Neural progenitor cell (in vitro differentiated cells): ENCODE measurements around the gene JAZF1. TPM values are rescaled to one million over a fixed set of nuclear protein-coding genes. Genes with fewer than 3 reads are reported as not detected.

Experiments used
- DNase-seq: peaks from one replicate; pipeline ENCODE4 v3.0.0-alpha.2; 2016; ENCODE audit warnings: low spot score
- H2AFZ ChIP-seq: fragments of 200-600 bp; sonication (generic); replicated peaks from 2 replicates; pipeline ENCODE4 v1.6.1; 2016; ENCODE audit warnings: antibody characterized with exemption
- H3F3A ChIP-seq: fragments of 200-600 bp; sonication (generic); 2 replicates; pipeline ENCODE4 v1.6.1; 2016; ENCODE audit warnings: antibody characterized with exemption, low read depth
- H3K27ac ChIP-seq: fragments of 200-600 bp; sonication (generic); 2 replicates; pipeline ENCODE4 v1.5.1; 2016; ENCODE audit warnings: mild to moderate bottlenecking
- H3K27me3 ChIP-seq: fragments of 200-600 bp; sonication (generic); 2 replicates; pipeline ENCODE4 v1.6.1; 2016; ENCODE audit warnings: mild to moderate bottlenecking, moderate library complexity
- H3K36me3 ChIP-seq: fragments of 200-600 bp; sonication (generic); 2 replicates; pipeline ENCODE4 v1.5.1; 2016
- H3K4me1 ChIP-seq: fragments of 200-600 bp; sonication (generic); 2 replicates; pipeline ENCODE4 v1.6.1; 2016; ENCODE audit warnings: mixed run types
- H3K4me2 ChIP-seq: fragments of 200-600 bp; sonication (generic); 2 replicates; pipeline ENCODE4 v1.6.1; 2016
- H3K4me3 ChIP-seq: fragments of 200-600 bp; sonication (generic); 2 replicates; pipeline ENCODE4 v1.5.1; 2016
- H3K79me2 ChIP-seq: fragments of 200-600 bp; sonication (generic); 2 replicates; pipeline ENCODE4 v1.6.1; 2016; ENCODE audit warnings: low read depth
- H3K9ac ChIP-seq: fragments of 200-600 bp; sonication (generic); 2 replicates; pipeline ENCODE4 v1.6.1; 2016
- H3K9me3 ChIP-seq: fragments of 200-600 bp; sonication (generic); 2 replicates; pipeline ENCODE4 v1.5.1; 2016; ENCODE audit warnings: low read depth
- H4K20me1 ChIP-seq: fragments of 200-600 bp; sonication (generic); 2 replicates; pipeline ENCODE4 v1.6.1; 2016; ENCODE audit warnings: low read depth
- H3K27ac Mint-ChIP-seq: 3 replicates; pipeline ENCODE4 v1.8.0; 2021; ENCODE audit warnings: mixed read lengths
- H3K27me3 Mint-ChIP-seq: 2 replicates; pipeline ENCODE4 v1.8.0; 2022; ENCODE audit warnings: low read depth, mild to moderate bottlenecking, inconsistent platforms, moderate library complexity, mixed read lengths; ENCODE audit not compliant: insufficient read depth
- H3K36me3 Mint-ChIP-seq: 3 replicates; pipeline ENCODE4 v1.8.0; 2021; ENCODE audit warnings: mixed read lengths
- H3K4me1 Mint-ChIP-seq: 3 replicates; pipeline ENCODE4 v1.8.0; 2021; ENCODE audit warnings: mixed read lengths
- H3K4me3 Mint-ChIP-seq: 3 replicates; pipeline ENCODE4 v1.8.0; 2021; ENCODE audit warnings: mild to moderate bottlenecking, moderate library complexity, mixed read lengths
- H3K9me3 Mint-ChIP-seq: 3 replicates; pipeline ENCODE4 v1.8.0; 2020; ENCODE audit warnings: mixed read lengths
- CTCF ChIP-seq: fragments of 200-600 bp; sonication (generic); IDR thresholded peaks from 2 replicates; pipeline ENCODE4 v1.5.1; 2017; ENCODE audit warnings: antibody characterized with exemption, mild to moderate bottlenecking
- EZH2 ChIP-seq: fragments of 200-600 bp; sonication (generic); IDR thresholded peaks from 2 replicates; pipeline ENCODE4 v1.6.1; 2017; ENCODE audit warnings: antibody characterized with exemption, mild to moderate bottlenecking, moderate library complexity
- EZH2phosphoT487 ChIP-seq: fragments of 200-600 bp; sonication (generic); IDR thresholded peaks from 2 replicates; pipeline ENCODE4 v1.6.1; 2017; ENCODE audit warnings: antibody characterized with exemption
- total RNA-seq: library from RNA; depleted of rRNA; stranded (reverse); fragments of >200 nt; gene quantifications from 2 replicates; pipeline ENCODE4 v1.2.3, GENCODE V29; 2015; ENCODE audit warnings: low replicate concordance

The JAZF1 gene
- total RNA-seq, 1 donor from 2014 or later, result 3.1 TPM

- no peaks in the 10 kb centered on the region for H4K20me1 ChIP-seq
- Mint-ChIP-seq H3K9me3 (no peaks in the 10 kb centered on the region), H3K27me3 (peaks cover 4% of the 10 kb centered on the region), H3K4me1 (no peaks in the 10 kb centered on the region), H3K36me3 (no peaks in the 10 kb centered on the region), H3K4me3 (no peak overlapping the region), H3K27ac (no peak overlapping the region)
- no peak for DNase-seq
- H3K4me3 ChIP-seq, result no peak overlapping the region
- H3K9ac ChIP-seq, result no peak overlapping the region
- no peak overlapping the region for H2AFZ ChIP-seq
- H3K79me2 ChIP-seq, result no peaks in the 10 kb centered on the region
- no peak overlapping the region for H3K27ac ChIP-seq
- H3K36me3 ChIP-seq, result no peaks in the 10 kb centered on the region
- TF ChIP-seq EZH2, result no peak
- TF ChIP-seq EZH2phosphoT487, result no peak
- no peak for TF ChIP-seq CTCF
- no peaks in the 10 kb centered on the region for H3K4me1 ChIP-seq
- H3F3A ChIP-seq, result no peaks in the 10 kb centered on the region
- no peaks in the 10 kb centered on the region for H3K9me3 ChIP-seq
- no peak overlapping the region for H3K4me2 ChIP-seq
- no peaks in the 10 kb centered on the region for H3K27me3 ChIP-seq
Observed at GRCh38 chr7:28104041-28104541, 76.5 kb downstream of the JAZF1 start.

- H3K27me3 Mint-ChIP-seq, result peaks cover 4% of the 10 kb centered on the region
- no peak overlapping the region for H3K4me3 Mint-ChIP-seq
- Histone ChIP-seq H3K9me3 (no peaks in the 10 kb centered on the region), H4K20me1 (no peaks in the 10 kb centered on the region), H2AFZ (no peak overlapping the region), H3K9ac (no peak overlapping the region), H3K27me3 (no peaks in the 10 kb centered on the region), H3K79me2 (no peaks in the 10 kb centered on the region), H3F3A (no peaks in the 10 kb centered on the region), H3K27ac (no peak overlapping the region), H3K4me3 (no peak overlapping the region), H3K4me2 (no peak overlapping the region), H3K36me3 (no peaks in the 10 kb centered on the region), H3K4me1 (no peaks in the 10 kb centered on the region)
- no peaks in the 10 kb centered on the region for H3K9me3 Mint-ChIP-seq
- H3K4me1 Mint-ChIP-seq, result no peaks in the 10 kb centered on the region
- H3K36me3 Mint-ChIP-seq, result no peaks in the 10 kb centered on the region
- TF ChIP-seq EZH2 (no peak), EZH2phosphoT487 (no peak), CTCF (no peak)
- no peak for DNase-seq
- H3K27ac Mint-ChIP-seq, result no peak overlapping the region
Observed at GRCh38 chr7:28102797-28103196, 77.8 kb downstream of the JAZF1 start.

- H4K20me1 ChIP-seq, result no peaks in the 10 kb centered on the region
- no peaks in the 10 kb centered on the region for H3K4me1 ChIP-seq
- H3K4me2 ChIP-seq, result no peak overlapping the region
- H3K79me2 ChIP-seq, result no peaks in the 10 kb centered on the region
- no peak overlapping the region for H3K27ac ChIP-seq
- H3K9me3 Mint-ChIP-seq, result no peaks in the 10 kb centered on the region
- H3K36me3 Mint-ChIP-seq, result no peaks in the 10 kb centered on the region
- H3K36me3 ChIP-seq, result no peaks in the 10 kb centered on the region
- H3F3A ChIP-seq, result no peaks in the 10 kb centered on the region
- H3K27me3 Mint-ChIP-seq, result no peaks in the 10 kb centered on the region
- no peak overlapping the region for H3K4me3 Mint-ChIP-seq
- no peaks in the 10 kb centered on the region for H3K27me3 ChIP-seq
- TF ChIP-seq CTCF (peak; percentile 90), EZH2 (no peak), EZH2phosphoT487 (no peak)
- H3K9me3 ChIP-seq, result no peaks in the 10 kb centered on the region
- H3K27ac Mint-ChIP-seq, result no peak overlapping the region
- DNase-seq, result peak; percentile 62
- H3K4me1 Mint-ChIP-seq, result peaks cover 2% of the 10 kb centered on the region
- no peak overlapping the region for H2AFZ ChIP-seq
- no peak overlapping the region for H3K9ac ChIP-seq
- no peak overlapping the region for H3K4me3 ChIP-seq
Observed at GRCh38 chr7:28096713-28097112, 83.9 kb downstream of the JAZF1 start.
